SK-N-SH treated with all-trans-retinoic acid at 6 μM for 48 hours (cell line): ENCODE results near the gene PWWP2A.

Source experiments
- ATAC-seq: fragments of 200-7000 bp; cut with Tn5 transposase; 3 replicates; pipeline ENCODE4 v1.9.1; 2020; ENCODE audit warnings: mild to moderate bottlenecking, moderate library complexity
- ARNTL ChIP-seq: fragments of 450-650 bp; formaldehyde crosslinking; IDR thresholded peaks from 2 replicates; pipeline ENCODE4 v1.5.0; 2020; ENCODE audit warnings: low read depth, mild to moderate bottlenecking, moderate library complexity, borderline replicate concordance
- BACH2 ChIP-seq: fragments of 250-450 bp; sonication (Bioruptor Pico); IDR thresholded peaks from 2 replicates; pipeline ENCODE4 v1.9.0; 2021; ENCODE audit warnings: mild to moderate bottlenecking, borderline replicate concordance
- CREB5 ChIP-seq: fragments of 250-450 bp; sonication (Bioruptor Pico); IDR thresholded peaks from 2 replicates; pipeline ENCODE4 v1.5.1; 2020; ENCODE audit warnings: low read depth, mild to moderate bottlenecking, moderate library complexity
- CSDC2 ChIP-seq: fragments of 250-450 bp; sonication (Bioruptor Pico); IDR thresholded peaks from 2 replicates; pipeline ENCODE4 v1.5.0; 2020; ENCODE audit warnings: mild to moderate bottlenecking, moderate library complexity
- CSRNP3 ChIP-seq: fragments of 250-450 bp; sonication (Bioruptor Pico); IDR thresholded peaks from 2 replicates; pipeline ENCODE4 v1.5.1; 2021; ENCODE audit warnings: mild to moderate bottlenecking, moderate library complexity
- ESRRG ChIP-seq: fragments of 250-450 bp; sonication (Bioruptor Pico); IDR thresholded peaks from 2 replicates; pipeline ENCODE4 v1.6.1; 2021; ENCODE audit warnings: mild to moderate bottlenecking
- GLIS3 ChIP-seq: fragments of 250-450 bp; sonication (Bioruptor Pico); IDR thresholded peaks from 2 replicates; pipeline ENCODE4 v1.5.0; 2020; ENCODE audit warnings: mild to moderate bottlenecking, moderate library complexity
- ISL1 ChIP-seq: fragments of 250-450 bp; sonication (Bioruptor Pico); IDR thresholded peaks from 2 replicates; pipeline ENCODE4 v2.1.2; 2022; ENCODE audit warnings: mild to moderate bottlenecking, moderate library complexity
- OSR1 ChIP-seq: fragments of 250-450 bp; sonication (Bioruptor Pico); IDR thresholded peaks from 2 replicates; pipeline ENCODE4 v1.8.0; 2022; ENCODE audit warnings: moderate library complexity, mild to moderate bottlenecking, inconsistent platforms
- PATZ1 ChIP-seq: fragments of 250-450 bp; sonication (Bioruptor Pico); IDR thresholded peaks from 2 replicates; pipeline ENCODE4 v1.8.0; 2020; ENCODE audit warnings: mild to moderate bottlenecking, moderate library complexity, borderline replicate concordance
- POU6F1 ChIP-seq: fragments of 250-450 bp; sonication (Bioruptor Pico); IDR thresholded peaks from 2 replicates; pipeline ENCODE4 v1.8.0; 2021; ENCODE audit warnings: low read depth, mild to moderate bottlenecking, moderate library complexity, borderline replicate concordance
- PPARA ChIP-seq: fragments of 250-450 bp; sonication (Bioruptor Pico); IDR thresholded peaks from 2 replicates; pipeline ENCODE4 v1.5.0; 2020; ENCODE audit warnings: mild to moderate bottlenecking, borderline replicate concordance
- RARB ChIP-seq: fragments of 250-450 bp; sonication (Bioruptor Pico); IDR thresholded peaks from 2 replicates; pipeline ENCODE4 v1.8.0; 2021; ENCODE audit warnings: mild to moderate bottlenecking, moderate library complexity
- SNAI2 ChIP-seq: fragments of 250-450 bp; sonication (Bioruptor Pico); IDR thresholded peaks from 2 replicates; pipeline ENCODE4 v1.5.0; 2020; ENCODE audit warnings: mild to moderate bottlenecking, moderate library complexity
- TCF4 ChIP-seq: fragments of 250-450 bp; sonication (Bioruptor Pico); IDR thresholded peaks from 2 replicates; pipeline ENCODE4 v1.8.0; 2021; ENCODE audit warnings: mild to moderate bottlenecking, moderate library complexity, borderline replicate concordance
- TOX ChIP-seq: fragments of 250-450 bp; sonication (Bioruptor Pico); IDR thresholded peaks from 2 replicates; pipeline ENCODE4 v1.8.0; 2021; ENCODE audit warnings: mild to moderate bottlenecking, moderate library complexity, borderline replicate concordance
- TSHZ2 ChIP-seq: fragments of 250-450 bp; sonication (Bioruptor Pico); IDR thresholded peaks from 2 replicates; pipeline ENCODE4 v1.5.0; 2020; ENCODE audit warnings: mild to moderate bottlenecking, moderate library complexity
- ZC3H10 ChIP-seq: fragments of 250-450 bp; sonication (Bioruptor Pico); IDR thresholded peaks from 2 replicates; pipeline ENCODE4 v1.5.1; 2021; ENCODE audit warnings: mild to moderate bottlenecking, moderate library complexity
- ZFP3 ChIP-seq: fragments of 250-450 bp; sonication (Bioruptor Pico); IDR thresholded peaks from 2 replicates; pipeline ENCODE4 v1.5.0; 2020; ENCODE audit warnings: mild to moderate bottlenecking, moderate library complexity
- ZFP30 ChIP-seq: fragments of 450-650 bp; formaldehyde crosslinking; IDR thresholded peaks from 2 replicates; pipeline ENCODE4 v1.5.0; 2022; ENCODE audit warnings: mild to moderate bottlenecking, moderate library complexity
- ZNF565 ChIP-seq: fragments of 450-650 bp; formaldehyde crosslinking; conservative IDR thresholded peaks from 2 replicates; pipeline ENCODE4 v1.5.0; 2020; ENCODE audit warnings: low read depth, mild to moderate bottlenecking, moderate library complexity
- ZNF70 ChIP-seq: fragments of 450-650 bp; formaldehyde crosslinking; IDR thresholded peaks from 2 replicates; pipeline ENCODE4 v1.5.0; 2020; ENCODE audit warnings: mild to moderate bottlenecking, moderate library complexity
- ZNF8 ChIP-seq: fragments of 450-650 bp; formaldehyde crosslinking; IDR thresholded peaks from 2 replicates; pipeline ENCODE4 v1.5.0; 2020; ENCODE audit warnings: mild to moderate bottlenecking, moderate library complexity

The PWWP2A gene

GRCh38 chr5:160089531-160089930 lies 29.7 kb downstream of the PWWP2A start:
- TF ChIP-seq GLIS3 (CRISPR knock-in tag) (no peak), ARNTL (CRISPR knock-in tag) (no peak), ISL1 (CRISPR knock-in tag) (no peak), SNAI2 (no peak), ZC3H10 (CRISPR knock-in tag) (no peak), OSR1 (no peak), ZNF8 (CRISPR knock-in tag) (no peak), CREB5 (CRISPR knock-in tag) (no peak), CSRNP3 (CRISPR knock-in tag) (no peak), TCF4 (CRISPR knock-in tag) (no peak), BACH2 (CRISPR knock-in tag) (no peak), ZNF70 (CRISPR knock-in tag) (no peak), RARB (CRISPR knock-in tag) (no peak), PPARA (CRISPR knock-in tag) (no peak), ZFP3 (CRISPR knock-in tag) (no peak), ZFP30 (no peak), POU6F1 (CRISPR knock-in tag) (no peak), ESRRG (CRISPR knock-in tag) (no peak), ZNF565 (CRISPR knock-in tag) (no peak)
- ATAC-seq, result no peak

GRCh38 chr5:160088805-160089204 lies 30.4 kb downstream of the PWWP2A start:
- ATAC-seq, result no peak
- TF ChIP-seq ZNF8 (CRISPR knock-in tag), result no peak
- TF ChIP-seq OSR1, result no peak
- TF ChIP-seq SNAI2, result no peak
- TF ChIP-seq CSDC2 (CRISPR knock-in tag), result no peak
- no peak for TF ChIP-seq TSHZ2 (CRISPR knock-in tag)
- no peak for TF ChIP-seq ISL1 (CRISPR knock-in tag)
- no peak for TF ChIP-seq TOX
- no peak for TF ChIP-seq ZFP30
- no peak for TF ChIP-seq ZNF565 (CRISPR knock-in tag)
- TF ChIP-seq PPARA (CRISPR knock-in tag), result no peak
- TF ChIP-seq CSRNP3 (CRISPR knock-in tag), result no peak
- TF ChIP-seq TCF4 (CRISPR knock-in tag), result no peak
- TF ChIP-seq PATZ1 (CRISPR knock-in tag), result no peak
- TF ChIP-seq ESRRG (CRISPR knock-in tag), result no peak
- no peak for TF ChIP-seq POU6F1 (CRISPR knock-in tag)
- no peak for TF ChIP-seq ZC3H10 (CRISPR knock-in tag)
- no peak for TF ChIP-seq CREB5 (CRISPR knock-in tag)
